ENCODE data around the gene RAB3GAP2.
"Not testable (repeated sequence)": the region's sequence is repeated elsewhere in the genome, so short reads cannot be mapped to it uniquely, and the experiment has no call there.

The RAB3GAP2 gene

GRCh38 chr1:220182656-220183055, 89.6 kb downstream of the RAB3GAP2 start:
- Histone ChIP-seq H3K4me3 (ENCODE audit: low read length) (no peak overlapping the region), H3K36me3 (ENCODE audit: control insufficient read depth, insufficient read depth, low read length) (peaks cover 4% of the 10 kb centered on the region; the same call in 1 of the 2 replicates), H3K27me3 (ENCODE audit: control insufficient read depth, insufficient read depth, low read length) (no peaks in the 10 kb centered on the region), H3K27ac (ENCODE audit: low read length) (no peak overlapping the region), H3K9me3 (ENCODE audit: control insufficient read depth, insufficient read depth, low read length) (no peaks in the 10 kb centered on the region), H3K4me1 (ENCODE audit: control insufficient read depth, insufficient read depth, low read length) (no peaks in the 10 kb centered on the region)
- DNase-seq (ENCODE audit: low read depth, low spot score): no peak
- WGBS (ENCODE audit: insufficient coverage, insufficient read length): 100% methylated on average over 1 of the region's 2 CpGs

- no CpG with 5 or more reads among the region's 1 CpG for WGBS (ENCODE audit: insufficient coverage, insufficient read length)
- no peak overlapping the region for H3K27ac ChIP-seq (ENCODE audit: low read length)
Measured at GRCh38 chr1:220182111-220182510, 90.1 kb downstream of the RAB3GAP2 start.

GRCh38 chr1:220176540-220176939, 95.7 kb downstream of the RAB3GAP2 start:
- Histone ChIP-seq H3K4me3 (ENCODE audit: low read length) (no peak overlapping the region), H3K27ac (ENCODE audit: low read length) (no peak overlapping the region), H3K4me1 (ENCODE audit: control insufficient read depth, insufficient read depth, low read length) (no peaks in the 10 kb centered on the region), H3K36me3 (ENCODE audit: control insufficient read depth, insufficient read depth, low read length) (peaks cover 5% of the 10 kb centered on the region; the same call in 1 of the 2 replicates), H3K9me3 (ENCODE audit: control insufficient read depth, insufficient read depth, low read length) (no peaks in the 10 kb centered on the region), H3K27me3 (ENCODE audit: control insufficient read depth, insufficient read depth, low read length) (no peaks in the 10 kb centered on the region)
- DNase-seq (ENCODE audit: low read depth, low spot score): no peak
- WGBS (ENCODE audit: insufficient coverage, insufficient read length): no CpG with 5 or more reads among the region's 1 CpG

More at GRCh38 chr1:220182111-220182510, 90.1 kb downstream of the RAB3GAP2 start:
- DNase-seq (ENCODE audit: low read depth, low spot score): no peak
- H3K36me3 ChIP-seq (ENCODE audit: control insufficient read depth, insufficient read depth, low read length): peaks cover 3% of the 10 kb centered on the region; the same call in 1 of the 2 replicates
- no peaks in the 10 kb centered on the region for H3K4me1 ChIP-seq (ENCODE audit: control insufficient read depth, insufficient read depth, low read length)
- H3K4me3 ChIP-seq (ENCODE audit: low read length): no peak overlapping the region
- no peaks in the 10 kb centered on the region for H3K9me3 ChIP-seq (ENCODE audit: control insufficient read depth, insufficient read depth, low read length)
- no peaks in the 10 kb centered on the region for H3K27me3 ChIP-seq (ENCODE audit: control insufficient read depth, insufficient read depth, low read length)

GRCh38 chr1:220170836-220171526, 101.3 kb downstream of the RAB3GAP2 start:
- no peak overlapping the region for H3K4me3 ChIP-seq (ENCODE audit: low read length)
- H3K27ac ChIP-seq (ENCODE audit: low read length): no peak overlapping the region
- no CpG with 5 or more reads among the region's 1 CpG for WGBS (ENCODE audit: insufficient coverage, insufficient read length)
- no peak for DNase-seq (ENCODE audit: low read depth, low spot score)
- no peaks in the 10 kb centered on the region for H3K9me3 ChIP-seq (ENCODE audit: control insufficient read depth, insufficient read depth, low read length)
- no peaks in the 10 kb centered on the region for H3K4me1 ChIP-seq (ENCODE audit: control insufficient read depth, insufficient read depth, low read length)
- H3K36me3 ChIP-seq (ENCODE audit: control insufficient read depth, insufficient read depth, low read length): peaks cover 13% of the 10 kb centered on the region; the same call in 1 of the 2 replicates
- no peaks in the 10 kb centered on the region for H3K27me3 ChIP-seq (ENCODE audit: control insufficient read depth, insufficient read depth, low read length)

- H3K36me3 ChIP-seq (ENCODE audit: control insufficient read depth, insufficient read depth, low read length): peaks cover 13% of the 10 kb centered on the region; the same call in 1 of the 2 replicates
- DNase-seq (ENCODE audit: low read depth, low spot score); H3K4me1 ChIP-seq (ENCODE audit: control insufficient read depth, insufficient read depth, low read length); H3K27ac ChIP-seq (ENCODE audit: low read length); H3K9me3 ChIP-seq (ENCODE audit: control insufficient read depth, insufficient read depth, low read length); H3K4me3 ChIP-seq (ENCODE audit: low read length); H3K27me3 ChIP-seq (ENCODE audit: control insufficient read depth, insufficient read depth, low read length): not testable (repeated sequence)
- WGBS (ENCODE audit: insufficient coverage, insufficient read length): no CpG with 5 or more reads among the region's 4 CpGs
Measured at GRCh38 chr1:220169887-220170286, 102.4 kb downstream of the RAB3GAP2 start.

GRCh38 chr1:220166853-220167252, 105.4 kb downstream of the RAB3GAP2 start:
- no peaks in the 10 kb centered on the region for H3K9me3 ChIP-seq (ENCODE audit: control insufficient read depth, insufficient read depth, low read length)
- WGBS (ENCODE audit: insufficient coverage, insufficient read length): no CpG with 5 or more reads among the region's 4 CpGs

GRCh38 chr1:220164517-220164916, 107.7 kb downstream of the RAB3GAP2 start:
- WGBS (ENCODE audit: insufficient coverage, insufficient read length): no CpG with 5 or more reads among the region's 2 CpGs
- H3K36me3 ChIP-seq (ENCODE audit: control insufficient read depth, insufficient read depth, low read length): peaks cover 8% of the 10 kb centered on the region; the same call in 1 of the 2 replicates

More at GRCh38 chr1:220166853-220167252, 105.4 kb downstream of the RAB3GAP2 start:
- H3K27me3 ChIP-seq (ENCODE audit: control insufficient read depth, insufficient read depth, low read length): no peaks in the 10 kb centered on the region
- no peak overlapping the region for H3K4me3 ChIP-seq (ENCODE audit: low read length)
- no peak overlapping the region for H3K27ac ChIP-seq (ENCODE audit: low read length)
- DNase-seq (ENCODE audit: low read depth, low spot score): no peak
- H3K36me3 ChIP-seq (ENCODE audit: control insufficient read depth, insufficient read depth, low read length): peaks cover 12% of the 10 kb centered on the region; the same call in 1 of the 2 replicates
- no peaks in the 10 kb centered on the region for H3K4me1 ChIP-seq (ENCODE audit: control insufficient read depth, insufficient read depth, low read length)

GRCh38 chr1:220164116-220164515, 108.1 kb downstream of the RAB3GAP2 start:
- no peak for DNase-seq (ENCODE audit: low read depth, low spot score)
- H3K4me3 ChIP-seq (ENCODE audit: low read length): no peak overlapping the region
- no peaks in the 10 kb centered on the region for H3K4me1 ChIP-seq (ENCODE audit: control insufficient read depth, insufficient read depth, low read length)
- H3K27me3 ChIP-seq (ENCODE audit: control insufficient read depth, insufficient read depth, low read length): no peaks in the 10 kb centered on the region
- no peaks in the 10 kb centered on the region for H3K9me3 ChIP-seq (ENCODE audit: control insufficient read depth, insufficient read depth, low read length)
- WGBS (ENCODE audit: insufficient coverage, insufficient read length): no CpG with 5 or more reads among the region's 1 CpG
- H3K27ac ChIP-seq (ENCODE audit: low read length): no peak overlapping the region
- H3K36me3 ChIP-seq (ENCODE audit: control insufficient read depth, insufficient read depth, low read length): peaks cover 8% of the 10 kb centered on the region; the same call in 1 of the 2 replicates

More at GRCh38 chr1:220164517-220164916, 107.7 kb downstream of the RAB3GAP2 start:
- Histone ChIP-seq H3K4me3 (ENCODE audit: low read length) (no peak overlapping the region), H3K4me1 (ENCODE audit: control insufficient read depth, insufficient read depth, low read length) (no peaks in the 10 kb centered on the region), H3K27me3 (ENCODE audit: control insufficient read depth, insufficient read depth, low read length) (no peaks in the 10 kb centered on the region), H3K27ac (ENCODE audit: low read length) (no peak overlapping the region), H3K9me3 (ENCODE audit: control insufficient read depth, insufficient read depth, low read length) (no peaks in the 10 kb centered on the region)
- no peak for DNase-seq (ENCODE audit: low read depth, low spot score)

GRCh38 chr1:220160027-220160426, 112.2 kb downstream of the RAB3GAP2 start:
- no peak for DNase-seq (ENCODE audit: low read depth, low spot score)
- WGBS (ENCODE audit: insufficient coverage, insufficient read length): no CpG with 5 or more reads among the region's 1 CpG
- Histone ChIP-seq H3K4me1 (ENCODE audit: control insufficient read depth, insufficient read depth, low read length) (no peaks in the 10 kb centered on the region), H3K27ac (ENCODE audit: low read length) (no peak overlapping the region), H3K4me3 (ENCODE audit: low read length) (no peak overlapping the region), H3K9me3 (ENCODE audit: control insufficient read depth, insufficient read depth, low read length) (no peaks in the 10 kb centered on the region), H3K27me3 (ENCODE audit: control insufficient read depth, insufficient read depth, low read length) (no peaks in the 10 kb centered on the region), H3K36me3 (ENCODE audit: control insufficient read depth, insufficient read depth, low read length) (peaks cover 12% of the 10 kb centered on the region; the same call in 1 of the 2 replicates)

GRCh38 chr1:220159041-220159440, 113.2 kb downstream of the RAB3GAP2 start:
- Histone ChIP-seq H3K4me1 (ENCODE audit: control insufficient read depth, insufficient read depth, low read length) (no peaks in the 10 kb centered on the region), H3K9me3 (ENCODE audit: control insufficient read depth, insufficient read depth, low read length) (no peaks in the 10 kb centered on the region), H3K27me3 (ENCODE audit: control insufficient read depth, insufficient read depth, low read length) (no peaks in the 10 kb centered on the region), H3K27ac (ENCODE audit: low read length) (no peak overlapping the region), H3K36me3 (ENCODE audit: control insufficient read depth, insufficient read depth, low read length) (peaks cover 14% of the 10 kb centered on the region; the same call in 1 of the 2 replicates), H3K4me3 (ENCODE audit: low read length) (no peak overlapping the region)
- no CpG with 5 or more reads among the region's 3 CpGs for WGBS (ENCODE audit: insufficient coverage, insufficient read length)
- DNase-seq (ENCODE audit: low read depth, low spot score): no peak
